BJ (cell line): ENCODE data around the gene RFX2. TPM values are rescaled to one million over a fixed set of nuclear protein-coding genes. Genes with fewer than 3 reads are reported as not detected.

ENCODE experiments used
- CTCF ChIA-PET: fragments of 350-600 bp; formaldehyde crosslinking; extraction: SDS; loops from one replicate; lab custom pipeline; 2021; ENCODE audit warnings: antibody characterized with exemption, inconsistent platforms; lab: Yijun Ruan, JAX
- POLR2A ChIA-PET: fragments of 300-600 bp; sonication (Branson Sonifier 250); formaldehyde crosslinking; extraction: SDS; loops from one replicate; lab custom pipeline; 2021; ENCODE audit warnings: antibody characterized with exemption; lab: Charles Lee
- DNase-seq: peaks from one replicate; pipeline ENCODE4 v3.0.0-alpha.2; 2011; ENCODE audit warnings: low read depth
- H3K27me3 ChIP-seq: 2 replicates; pipeline ENCODE4 v1.6.0; 2011; ENCODE audit warnings: low read length; ENCODE audit not compliant: control insufficient read depth, insufficient read depth
- H3K36me3 ChIP-seq: 2 replicates; pipeline ENCODE4 v1.5.1; 2011; ENCODE audit warnings: low read length; ENCODE audit not compliant: control insufficient read depth, insufficient read depth
- H3K4me3 ChIP-seq: 2 replicates; pipeline ENCODE4 v1.5.1; 2011; ENCODE audit warnings: low read depth, mild to moderate bottlenecking, control low read depth, low read length
- CTCF ChIP-seq: IDR thresholded peaks from 2 replicates; pipeline ENCODE4 v1.5.1; 2011; ENCODE audit warnings: low read depth, mild to moderate bottlenecking, control low read depth, inconsistent platforms, low read length, moderate library complexity; ENCODE audit not compliant: insufficient read depth
- polyA plus RNA-seq: library from polyadenylated mRNA; depleted of rRNA; stranded (reverse); fragments of >200 nt; gene quantifications from 2 replicates; pipeline ENCODE4 v1.2.3, GENCODE V29; 2011

RFX2 gene
- polyA plus RNA-seq, 1 experiment = 5.7 TPM

GRCh38 chr19:6116749-6117430 lies 6.6 kb upstream of the RFX2 start:
- Histone ChIP-seq H3K27me3 (no peaks in the 10 kb centered on the region), H3K36me3 (no peaks in the 10 kb centered on the region), H3K4me3 (no peak overlapping the region)
- no peak for TF ChIP-seq CTCF
- POLR2A ChIA-PET = no interaction called here
- CTCF ChIA-PET = interaction anchor here (1.1 to 3.5 kb wide), 4 partner anchors 9 to 70 kb away, joined by 3 to 32 read pairs (median 7); no protein-coding TSS in a partner anchor
- DNase-seq = no peak

- no peak for TF ChIP-seq CTCF
- Histone ChIP-seq H3K27me3 (no peaks in the 10 kb centered on the region), H3K4me3 (no peak overlapping the region), H3K36me3 (no peaks in the 10 kb centered on the region)
- ChIA-PET CTCF (interaction anchor here (0.6 to 3.5 kb wide), 6 partner anchors 10 to 148 kb away, joined by 3 to 32 read pairs (median 4); no protein-coding TSS in a partner anchor), POLR2A (no interaction called here)
- DNase-seq = no peak
Measured at GRCh38 chr19:6115992-6116391, 5.7 kb upstream of the RFX2 start.

- no peak overlapping the region for H3K4me3 ChIP-seq
- TF ChIP-seq CTCF = no peak
- CTCF ChIA-PET = interaction anchor here (0.9 to 1.5 kb wide), 3 partner anchors 12 to 91 kb away, joined by 3 to 7 read pairs (median 4); no protein-coding TSS in a partner anchor
- no peak for DNase-seq
- POLR2A ChIA-PET = no interaction called here
- no peaks in the 10 kb centered on the region for H3K36me3 ChIP-seq
- H3K27me3 ChIP-seq = no peaks in the 10 kb centered on the region
Measured at GRCh38 chr19:6113616-6114188, 3.4 kb upstream of the RFX2 start.

- Histone ChIP-seq H3K36me3 (no peaks in the 10 kb centered on the region), H3K27me3 (no peaks in the 10 kb centered on the region), H3K4me3 (peak overlapping the region; percentile 68)
- POLR2A ChIA-PET = no interaction called here
- TF ChIP-seq CTCF = no peak
- CTCF ChIA-PET = interaction anchor here (1.2 to 1.5 kb wide), 2 partner anchors 23 to 60 kb away, joined by 4 to 5 read pairs; no protein-coding TSS in a partner anchor
- no peak for DNase-seq
Measured at GRCh38 chr19:6109947-6110346, 353 bp downstream of the RFX2 start.
